Calu3 (cell line): Measurements from ENCODE around the gene PIGK. TPM values are rescaled to one million over a fixed set of nuclear protein-coding genes. Genes with fewer than 3 reads are reported as not detected.

ENCODE experiments used
- BruUV-seq: library from RNA; stranded (reverse); fragments of 400-500 nt; replicated peaks from 2 replicates; lab custom pipeline; 2021; lab: Mats Ljungman, UMichigan
- CTCF ChIA-PET: fragments of 300-600 bp; sonication (Branson Sonifier 250); formaldehyde crosslinking; loops from one replicate; lab custom pipeline; 2022; ENCODE audit warnings: antibody characterized with exemption; lab: Charles Lee
- DNase-seq: peaks from one replicate; pipeline ENCODE4 v3.0.0; 2022
- H3K27ac Mint-ChIP-seq: one replicate; pipeline ENCODE4 v1.8.0; 2022; ENCODE audit warnings: mixed read lengths; ENCODE audit not compliant: unreplicated experiment
- H3K27me3 Mint-ChIP-seq: one replicate; pipeline ENCODE4 v1.8.0; 2022; ENCODE audit warnings: mixed read lengths; ENCODE audit not compliant: unreplicated experiment
- H3K36me3 Mint-ChIP-seq: one replicate; pipeline ENCODE4 v1.8.0; 2022; ENCODE audit warnings: mild to moderate bottlenecking, moderate library complexity, mixed read lengths; ENCODE audit not compliant: insufficient read depth, unreplicated experiment
- H3K4me1 Mint-ChIP-seq: one replicate; pipeline ENCODE4 v1.8.0; 2022; ENCODE audit warnings: mild to moderate bottlenecking, low read depth, mixed read lengths; ENCODE audit not compliant: unreplicated experiment
- H3K4me3 Mint-ChIP-seq: one replicate; pipeline ENCODE4 v1.8.0; 2022; ENCODE audit warnings: mild to moderate bottlenecking, low read depth, moderate library complexity, mixed read lengths; ENCODE audit not compliant: unreplicated experiment
- H3K9me3 Mint-ChIP-seq: one replicate; pipeline ENCODE4 v1.8.0; 2022; ENCODE audit warnings: low read depth, mixed read lengths; ENCODE audit not compliant: unreplicated experiment
- CTCF ChIP-seq: fragments of 200-600 bp; IDR thresholded peaks from one replicate; pipeline ENCODE4 v1.8.0; 2022; ENCODE audit warnings: antibody characterized with exemption; ENCODE audit not compliant: unreplicated experiment
- intact Hi-C: fragments of 100-400 bp; cut with micrococcal nuclease; formaldehyde crosslinking; loops from one replicate; pipeline ENCODE4 v1.10.0; 2022; ENCODE audit not compliant: unreplicated experiment
- microRNA-seq: library from miRNA; unstranded; fragments of <30 nt; microRNA quantifications from one replicate; pipeline ENCODE4 v1.2.0, GENCODE V29; 2022
- total RNA-seq: library from RNA; stranded (reverse); gene quantifications from 2 replicates; pipeline ENCODE4 v1.2.3, GENCODE V29; 2022

PIGK gene
- total RNA-seq, 1 experiment from 2014 or later, result 41.8 TPM

DNA sequence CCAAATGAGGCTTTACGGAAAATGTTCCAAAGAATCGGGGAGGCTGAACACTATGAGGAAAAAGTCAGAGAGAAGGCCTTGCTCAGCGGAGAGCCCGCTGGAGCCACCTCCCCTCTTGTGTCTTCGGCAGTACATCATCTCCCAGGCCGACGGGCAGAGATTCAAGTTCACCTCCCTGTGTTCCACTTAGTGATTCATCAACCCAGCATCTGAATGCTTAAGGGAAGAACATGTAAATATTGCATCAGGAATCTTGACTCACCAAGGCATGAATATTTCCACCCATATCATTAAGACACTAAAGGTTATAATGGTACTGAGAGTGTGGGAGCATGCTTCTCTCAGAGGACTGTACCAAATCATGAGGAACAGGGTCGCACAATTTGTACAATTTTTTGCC lies 179.5 kb downstream of the PIGK start:
- BruUV-seq, result no TSS peak
- H3K27me3 Mint-ChIP-seq, result no peaks in the 10 kb centered on the region
- intact Hi-C loops, result no loop called here
- peak overlapping the region; percentile 57 for H3K27ac Mint-ChIP-seq
- peak; percentile 29 for DNase-seq
- CTCF ChIA-PET, result no interaction called here
- H3K36me3 Mint-ChIP-seq, result no peaks in the 10 kb centered on the region
- H3K9me3 Mint-ChIP-seq, result peaks cover 3% of the 10 kb centered on the region
- peaks cover 20% of the 10 kb centered on the region for H3K4me1 Mint-ChIP-seq
- no peak overlapping the region for H3K4me3 Mint-ChIP-seq
- TF ChIP-seq CTCF, result no peak

- no TSS peak for BruUV-seq
- H3K4me1 Mint-ChIP-seq, result peaks cover 20% of the 10 kb centered on the region
- CTCF ChIA-PET, result no interaction called here
- no peak overlapping the region for H3K4me3 Mint-ChIP-seq
- DNase-seq, result no peak
- peak overlapping the region; percentile 57 for H3K27ac Mint-ChIP-seq
- no peaks in the 10 kb centered on the region for H3K36me3 Mint-ChIP-seq
- intact Hi-C loops, result no loop called here
- peaks cover 2% of the 10 kb centered on the region for H3K27me3 Mint-ChIP-seq
- H3K9me3 Mint-ChIP-seq, result peaks cover 3% of the 10 kb centered on the region
- no peak for TF ChIP-seq CTCF
Measured at GRCh38 chr1:77039111-77039510, 180.1 kb downstream of the PIGK start.

Small RNAs within 50 kb of the gene (microRNA-seq; reads per million reads assigned to microRNA genes)
- not detected for gene MIR7156

Other genes starting within 250 kb of the PIGK start
- gene AK5, start 62.6 kb upstream of the PIGK start, total RNA-seq, result 0.61 TPM in 1 of 2 replicates, not detected in the other